Thyroid gland (tissue), 4 donors: ENCODE data around the gene SYT17. TPM values are rescaled to one million over a fixed set of nuclear protein-coding genes. Genes with fewer than 3 reads are reported as not detected.

Experiments
- DNase-seq, 2 donors: peaks; one replicate each; pipeline ENCODE4 v3.0.0-alpha.2; 2019
- H3K27ac ChIP-seq, 3 donors: fragments of 200-600 bp; sonication (generic); 1 replicate in 2 of 3; 2 replicates in 1 of 3; pipeline ENCODE4 v1.5.1; 2016 to 2019; ENCODE audit warnings: mild to moderate bottlenecking in 1 of 3, moderate library complexity in 1 of 3
- H3K27me3 ChIP-seq: fragments of 200-600 bp; sonication (generic); one replicate; pipeline ENCODE4 v1.5.1; 2019
- H3K36me3 ChIP-seq, 2 donors: fragments of 200-600 bp; sonication (generic); one replicate each; pipeline ENCODE4 v1.5.1; 2016 to 2019
- H3K4me1 ChIP-seq, 2 donors: fragments of 200-600 bp; sonication (generic); one replicate each; pipeline ENCODE4 v1.5.1; 2017 to 2019
- H3K4me3 ChIP-seq, 3 donors: fragments of 200-600 bp; sonication (generic); replicated peaks in 1 of 3; 1 replicate in 2 of 3; 2 replicates in 1 of 3; pipeline ENCODE4 v1.5.1; 2016; ENCODE audit warnings: mild to moderate bottlenecking in 1 of 3
- H3K9me3 ChIP-seq: fragments of 200-600 bp; sonication (generic); one replicate; pipeline ENCODE4 v1.5.1; 2017
- CTCF ChIP-seq, 6 experiments: fragments of 200-600 bp in 3 of 6; fragments of 450-650 bp in 3 of 6; sonication (generic) in 3 of 6; IDR thresholded peaks; one replicate each; pipeline ENCODE4 v1.5.1; 2016 to 2019; ENCODE audit warnings: antibody characterized with exemption in 6 of 6, mild to moderate bottlenecking in 2 of 6, inconsistent platforms in 1 of 6, moderate library complexity in 1 of 6
- POLR2A ChIP-seq, 2 donors: fragments of 450-650 bp; IDR thresholded peaks; one replicate each; pipeline ENCODE4 v1.6.1; 2017; ENCODE audit warnings: antibody characterized with exemption in 2 of 2, mild to moderate bottlenecking in 2 of 2, moderate library complexity in 1 of 2
- WGBS, 2 donors: methylation state at CpG; one replicate each; pipeline ENCODE4 v1.1.5; 2017; 5-methylcytosine and 5-hydroxymethylcytosine counted together
- intact Hi-C: fragments of 100-400 bp; cut with DNase I; formaldehyde crosslinking; loops from one replicate; pipeline ENCODE4 v1.15.1; 2023
- total RNA-seq, 4 donors: library from RNA; depleted of rRNA; stranded (reverse); fragments of >200 nt; gene quantifications; one replicate each; pipeline ENCODE4 v1.2.3, GENCODE V29; 2016

Gene SYT17
- total RNA-seq, 4 donors from 2014 or later: 2.8 to 17.2 (median 8.6) TPM

- H3K4me3 ChIP-seq: no peak overlapping the region
- DNase-seq: no peak
- H3K36me3 ChIP-seq: no peaks in the 10 kb centered on the region
- H3K4me1 ChIP-seq: peaks cover 0 to 36% of the 10 kb centered on the region in 2 donors
- 62 to 63% methylated on average over 10 of the region's 10 CpGs for WGBS, 2 donors
- intact Hi-C loops: no loop called here
- TF ChIP-seq POLR2A (IDR thresholded peaks at IDR 0.05) (no peak), CTCF (IDR thresholded peaks at IDR 0.05) (no peak)
- no peak overlapping the region for H3K27ac ChIP-seq
- H3K9me3 ChIP-seq: no peaks in the 10 kb centered on the region
- no peaks in the 10 kb centered on the region for H3K27me3 ChIP-seq
Observed at GRCh38 chr16:19135201-19135842, 32.7 kb upstream of the SYT17 start.

- intact Hi-C loops: no loop called here
Observed at GRCh38 chr16:19135896-19136438, 32.1 kb upstream of the SYT17 start.

DNA sequence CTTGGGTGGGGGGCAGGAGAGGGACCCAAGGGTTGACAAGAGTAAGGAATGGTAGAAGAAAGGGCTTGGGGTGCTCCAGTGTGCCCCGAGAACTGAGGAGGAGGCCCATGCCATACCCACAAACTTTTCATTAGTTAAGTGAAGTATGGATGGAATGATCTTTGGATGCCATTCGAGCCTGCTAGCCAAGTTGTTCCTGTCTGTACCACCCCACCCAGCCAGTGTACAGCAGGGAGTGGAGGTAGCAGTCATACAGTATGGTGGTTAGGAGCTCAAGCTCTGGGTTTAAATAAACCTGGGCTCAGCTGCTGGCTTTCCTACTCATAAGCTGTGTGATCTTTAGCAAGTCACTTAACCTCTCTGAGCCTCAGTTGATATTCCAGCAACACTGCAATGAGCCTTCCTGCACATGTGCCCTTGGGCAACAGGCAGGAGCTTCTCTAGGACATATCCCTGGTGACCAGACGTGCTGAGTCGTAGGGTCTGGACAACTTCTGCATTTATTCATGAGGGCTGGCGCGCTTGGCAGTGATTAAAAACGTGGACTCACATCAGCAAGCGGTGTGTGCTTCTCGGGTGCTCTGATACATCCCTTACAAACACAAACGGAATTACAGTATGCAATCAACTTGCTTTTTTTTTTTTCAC lies 31.4 kb upstream of the SYT17 start:
- DNase-seq: peak in 1 of 2 donors; percentile 10
- H3K36me3 ChIP-seq: no peaks in the 10 kb centered on the region
- no peak overlapping the region for H3K4me3 ChIP-seq
- H3K27ac ChIP-seq: no peak overlapping the region
- 66 to 67% methylated on average over 10 of the region's 10 CpGs for WGBS, 2 donors
- no peak for TF ChIP-seq CTCF (IDR thresholded peaks at IDR 0.05)
- TF ChIP-seq POLR2A (IDR thresholded peaks at IDR 0.05): no peak
- intact Hi-C loops: no loop called here
- peaks cover 0 to 36% of the 10 kb centered on the region in 2 donors for H3K4me1 ChIP-seq
- no peaks in the 10 kb centered on the region for H3K27me3 ChIP-seq
- no peaks in the 10 kb centered on the region for H3K9me3 ChIP-seq

More at GRCh38 chr16:19135896-19136438, 32.1 kb upstream of the SYT17 start:
- TF ChIP-seq CTCF (IDR thresholded peaks at IDR 0.05): no peak
- TF ChIP-seq POLR2A (IDR thresholded peaks at IDR 0.05): no peak
- no peak overlapping the region for H3K4me3 ChIP-seq
- no peaks in the 10 kb centered on the region for H3K36me3 ChIP-seq
- no peaks in the 10 kb centered on the region for H3K27me3 ChIP-seq
- no peak overlapping the region for H3K27ac ChIP-seq
- peak in 1 of 2 donors; percentile 34 for DNase-seq
- no peaks in the 10 kb centered on the region for H3K9me3 ChIP-seq
- H3K4me1 ChIP-seq: peaks cover 0 to 36% of the 10 kb centered on the region in 2 donors
- WGBS, 2 donors: 26 to 42% methylated on average over 5 to 7 of the region's 7 CpGs

DNA sequence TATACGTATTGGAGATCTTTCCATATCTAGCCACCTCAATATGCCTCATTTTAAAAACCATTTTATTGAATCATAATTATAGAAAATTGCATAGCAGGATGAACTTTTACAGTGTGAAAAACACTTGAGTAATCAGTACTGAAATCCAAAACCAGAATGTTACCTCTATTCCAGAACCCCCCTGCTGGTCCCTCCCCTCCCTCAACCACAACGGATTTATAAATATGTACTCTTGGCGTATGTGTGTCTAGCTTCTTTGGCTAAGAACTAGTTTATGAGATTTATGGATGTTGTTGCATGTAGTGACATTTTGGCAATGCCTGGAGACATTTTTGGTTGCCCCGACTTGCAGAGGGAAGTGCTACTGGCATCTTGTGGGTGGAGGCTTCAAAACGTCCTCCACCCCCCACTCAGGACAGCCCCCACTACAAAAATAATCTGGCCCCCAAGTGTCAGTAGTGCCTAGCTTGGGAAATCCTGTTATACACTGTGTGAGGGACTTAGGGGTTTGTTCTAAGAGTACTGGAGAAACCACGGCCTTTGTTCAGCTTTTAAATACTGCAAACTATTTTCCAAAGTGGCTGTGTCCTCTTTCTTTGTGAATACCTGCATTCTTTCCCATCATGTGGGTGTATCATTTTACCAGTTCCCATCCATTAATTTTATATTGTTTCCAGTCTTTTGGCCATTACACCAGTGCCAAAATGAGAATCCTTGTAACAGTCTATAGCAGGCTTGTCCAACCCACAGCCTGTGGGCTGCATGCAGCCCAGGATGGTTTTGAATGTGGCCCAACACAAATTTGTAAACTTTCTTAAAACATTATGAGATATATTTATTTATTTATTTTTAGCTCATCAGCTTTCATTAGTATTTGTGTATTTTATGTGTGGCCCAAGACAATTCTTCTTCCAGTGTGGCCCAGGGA lies 30.6 kb upstream of the SYT17 start:
- WGBS, 2 donors: 47 to 60% methylated on average over 6 of the region's 6 CpGs
- Histone ChIP-seq H3K4me1 (peaks cover 0 to 30% of the 10 kb centered on the region in 2 donors), H3K36me3 (no peaks in the 10 kb centered on the region), H3K4me3 (no peak overlapping the region), H3K27me3 (no peaks in the 10 kb centered on the region), H3K27ac (peak overlapping the region in 1 of 3 donors; percentile 1), H3K9me3 (no peaks in the 10 kb centered on the region)
- TF ChIP-seq CTCF (IDR thresholded peaks at IDR 0.05): no peak
- TF ChIP-seq POLR2A (IDR thresholded peaks at IDR 0.05): no peak
- no peak for DNase-seq
- intact Hi-C loops: no loop called here
